ENCODE data around the gene ICAM4. TPM values are rescaled to one million over a fixed set of nuclear protein-coding genes. Genes with fewer than 3 reads are reported as not detected.

Gene ICAM4
- total and polyA plus RNA-seq, 9 of the 15 experiments (the other 6 are each of a cell fraction or from before 2014, with no cell fraction given), result 14.1 to 86.1 (median 29.6) TPM

GRCh38 chr19:10292206-10292788, 5.5 kb downstream of the ICAM4 start (continued):
- TF ChIP-seq MAZ (CRISPR knock-in tag; conservative IDR thresholded peaks at IDR 0.05 in 1 of 2, IDR thresholded peaks at IDR 0.05 in 1 of 2) (peak; percentile 54 to 89; a peak in 3 of 4 replicates), NR2C2 (CRISPR knock-in tag; IDR thresholded peaks at IDR 0.05) (no peak), NR2C2 (tag; IDR thresholded peaks at IDR 0.05) (peak; percentile 74; the same call in 1 of the 2 replicates), RBFOX2 (IDR thresholded peaks at IDR 0.05; ENCODE audit: low read depth, low read length) (peak; percentile 64), ZNF511 (CRISPR knock-in tag; IDR thresholded peaks at IDR 0.05) (0 out of 2 replicates have a peak, but pooled peaks have one; percentile 4), DDX20 (tag; IDR thresholded peaks at IDR 0.05; ENCODE audit: low read depth) (no peak), FOXM1 (IDR thresholded peaks at IDR 0.05; ENCODE audit: low read depth) (no peak), FOXM1 (CRISPR knock-in tag; IDR thresholded peaks at IDR 0.05; ENCODE audit: low read depth) (no peak), ZNF175 (CRISPR knock-in tag; IDR thresholded peaks at IDR 0.05; ENCODE audit: low read depth) (no peak), MGA (IDR thresholded peaks at IDR 0.05) (no peak; the same call in 1 of the 2 replicates), MCM7 (IDR thresholded peaks at IDR 0.05) (no peak), BRD9 (IDR thresholded peaks at IDR 0.05; ENCODE audit: low read depth, partially characterized antibody) (no peak), ZNF507 (tag; conservative IDR thresholded peaks at IDR 0.05) (no peak), SUPT5H (IDR thresholded peaks at IDR 0.05) (peak; percentile 59; the same call in 1 of the 2 replicates)
- TF ChIP-seq, protein P1, sequence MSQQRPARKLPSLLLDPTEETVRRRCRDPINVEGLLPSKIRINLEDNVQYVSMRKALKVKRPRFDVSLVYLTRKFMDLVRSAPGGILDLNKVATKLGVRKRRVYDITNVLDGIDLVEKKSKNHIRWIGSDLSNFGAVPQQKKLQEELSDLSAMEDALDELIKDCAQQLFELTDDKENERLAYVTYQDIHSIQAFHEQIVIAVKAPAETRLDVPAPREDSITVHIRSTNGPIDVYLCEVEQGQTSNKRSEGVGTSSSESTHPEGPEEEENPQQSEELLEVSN (IDR thresholded peaks at IDR 0.05; ENCODE audit: borderline replicate concordance in 1 of 2, extremely low read depth in 1 of 2, insufficient read depth in 1 of 2, insufficient read length in 1 of 2, low read depth in 1 of 2, low read length in 1 of 2, poor library complexity in 1 of 2, severe bottlenecking in 1 of 2), result peak in 1 of 2 experiments; percentile 46
